NCI-H2107 treated with DMSO at 0.1 percent for 48 hours (cell line): ENCODE measurements around the gene CHODL.
A peak's percentile ranks its signal among the peaks of the same experiment; 100 is the strongest.

Experiments used
- DNase-seq: peaks from one replicate; lab custom pipeline; 2025; ENCODE audit not compliant: unreplicated experiment; lab: John Stamatoyannopoulos, UW

The CHODL gene

GRCh38 chr21:18244671-18245463 lies at the start of gene CHODL:
Gene CHODL (plus strand): TSS chr21:18244833. CDS start chr21:18245224, 391 bp downstream.
- no peak for DNase-seq

GRCh38 chr21:18204931-18205330 lies 39.7 kb upstream of the CHODL start:
- DNase-seq = no peak

- DNase-seq = no peak
Observed at GRCh38 chr21:18218331-18218730, 26.3 kb upstream of the CHODL start.

GRCh38 chr21:18220498-18220897 lies 24.1 kb upstream of the CHODL start:
- no peak for DNase-seq

GRCh38 chr21:18222346-18222745 lies 22.3 kb upstream of the CHODL start:
- no peak for DNase-seq

- no peak for DNase-seq
Observed at GRCh38 chr21:18228060-18228739, 16.4 kb upstream of the CHODL start.

- no peak for DNase-seq
Observed at GRCh38 chr21:18235545-18235944, 9.1 kb upstream of the CHODL start.

GRCh38 chr21:18245464-18245967 lies 883 bp downstream of the CHODL start:
- DNase-seq = no peak

- no peak for DNase-seq
Observed at GRCh38 chr21:18248171-18248570, 3.5 kb downstream of the CHODL start.

- peak; percentile 39 for DNase-seq
Observed at GRCh38 chr21:18249672-18250071, 5.0 kb downstream of the CHODL start.

GRCh38 chr21:18251065-18251464 lies 6.4 kb downstream of the CHODL start:
- no peak for DNase-seq

GRCh38 chr21:18252256-18252655 lies 7.6 kb downstream of the CHODL start:
- no peak for DNase-seq

- DNase-seq = no peak
Observed at GRCh38 chr21:18252680-18253079, 8.0 kb downstream of the CHODL start.

- DNase-seq = no peak
Observed at GRCh38 chr21:18253221-18253620, 8.6 kb downstream of the CHODL start.

- no peak for DNase-seq
Observed at GRCh38 chr21:18253799-18254198, 9.2 kb downstream of the CHODL start.

GRCh38 chr21:18265944-18266343 lies 21.3 kb downstream of the CHODL start:
- no peak for DNase-seq

GRCh38 chr21:18267496-18267895 lies 22.9 kb downstream of the CHODL start:
- DNase-seq = no peak

GRCh38 chr21:18268906-18269305 lies 24.3 kb downstream of the CHODL start:
- no peak for DNase-seq

- no peak for DNase-seq
Observed at GRCh38 chr21:18269856-18270255, 25.2 kb downstream of the CHODL start.

- no peak for DNase-seq
Observed at GRCh38 chr21:18273400-18273799, 28.8 kb downstream of the CHODL start.

- DNase-seq = peak; percentile 13
Observed at GRCh38 chr21:18274370-18274769, 29.7 kb downstream of the CHODL start.

GRCh38 chr21:18275781-18276180 lies 31.1 kb downstream of the CHODL start:
- DNase-seq = peak; percentile 88
